NCI-H187 treated with DMSO at 0.1 percent for 48 hours (cell line): ENCODE results near the gene SLC17A4.

ENCODE experiments used
- DNase-seq: peaks from one replicate; lab custom pipeline; 2025; lab: John Stamatoyannopoulos, UW

SLC17A4 gene

GRCh38 chr6:25816252-25816651, 61.7 kb downstream of the SLC17A4 start:
- DNase-seq = no peak

- DNase-seq = no peak
These were observed 66.8 kb downstream of the SLC17A4 start for GRCh38 chr6:25821341-25821740.

- no peak for DNase-seq
These were observed 74.8 kb downstream of the SLC17A4 start for GRCh38 chr6:25829375-25829774.

GRCh38 chr6:25830458-25830857, 75.9 kb downstream of the SLC17A4 start:
- DNase-seq = no peak
